HG03139 (cell line): ENCODE measurements around the gene DEPDC5.
"Not testable (repeated sequence)": the region's sequence is repeated elsewhere in the genome, so short reads cannot be mapped to it uniquely, and the experiment has no call there.

ENCODE experiments used
- ATAC-seq: cut with Tn5 transposase; IDR thresholded peaks from one replicate; pipeline ENCODE4 v1.9.1; 2021; ENCODE audit not compliant: unreplicated experiment

DEPDC5 gene

DNA sequence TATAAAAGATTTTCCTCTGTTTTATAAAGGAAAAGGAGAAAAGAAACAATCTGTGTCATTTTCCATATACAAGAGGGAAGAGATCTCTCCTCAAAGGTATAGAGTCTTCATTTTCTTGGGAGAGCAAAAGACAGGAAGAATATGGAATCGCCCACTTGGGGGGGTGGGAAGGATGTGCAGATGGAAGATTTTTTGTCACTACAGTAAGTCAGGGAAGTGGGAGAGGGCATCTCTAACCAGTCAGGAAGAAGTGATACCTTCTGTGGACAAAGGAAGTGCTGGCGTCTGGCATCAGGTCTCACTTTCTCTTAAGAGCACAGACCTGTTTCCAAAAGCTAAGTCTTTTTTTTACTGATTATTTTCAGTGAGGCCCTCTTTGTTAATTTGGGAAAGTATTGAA is 5.3 kb upstream of the DEPDC5 start:
- ATAC-seq: no peak

DNA sequence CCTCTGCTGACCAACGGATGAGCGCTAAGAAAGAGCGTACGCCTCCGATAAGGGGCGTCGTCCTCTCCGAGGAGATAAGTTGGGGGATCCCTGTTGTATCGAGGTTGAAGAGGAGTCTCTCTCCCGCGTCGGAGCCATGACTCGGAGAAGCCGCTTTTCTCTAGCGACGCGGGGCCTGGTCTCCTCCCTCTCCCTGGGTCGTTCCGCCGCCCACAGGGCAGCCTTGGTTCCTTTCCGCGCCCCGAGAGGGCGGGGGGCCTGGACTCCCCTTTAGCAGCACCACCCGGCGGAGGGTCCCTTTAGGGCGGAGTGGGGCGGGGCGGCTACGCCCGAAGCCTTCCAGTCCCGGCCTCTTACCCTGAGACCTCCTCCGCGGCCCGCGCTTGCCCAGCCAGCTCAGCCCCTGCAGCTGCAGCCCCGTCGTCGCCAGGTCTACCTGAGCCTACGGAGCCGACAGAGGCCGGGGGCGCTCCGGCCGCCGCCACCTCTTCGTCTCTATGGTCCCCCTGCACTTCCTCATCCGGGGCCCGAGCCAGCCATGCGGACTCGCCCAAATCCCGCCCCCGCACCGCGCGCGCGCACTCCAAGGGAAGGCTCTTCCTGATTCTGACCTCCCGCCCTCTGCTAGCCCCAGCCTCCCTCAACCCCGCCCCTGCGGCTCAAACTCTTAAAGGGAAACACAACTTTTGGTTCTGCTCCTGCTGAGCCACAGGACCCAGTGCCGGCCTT is 4.0 kb upstream of the DEPDC5 start, which contains the start of gene PRR14L:
Gene PRR14L, minus strand, starts transcription at position 497 of the 729 bp plus-strand sequence. CDS start 11,272 bp downstream, outside the sequence.
- ATAC-seq: peak; percentile 50

DNA sequence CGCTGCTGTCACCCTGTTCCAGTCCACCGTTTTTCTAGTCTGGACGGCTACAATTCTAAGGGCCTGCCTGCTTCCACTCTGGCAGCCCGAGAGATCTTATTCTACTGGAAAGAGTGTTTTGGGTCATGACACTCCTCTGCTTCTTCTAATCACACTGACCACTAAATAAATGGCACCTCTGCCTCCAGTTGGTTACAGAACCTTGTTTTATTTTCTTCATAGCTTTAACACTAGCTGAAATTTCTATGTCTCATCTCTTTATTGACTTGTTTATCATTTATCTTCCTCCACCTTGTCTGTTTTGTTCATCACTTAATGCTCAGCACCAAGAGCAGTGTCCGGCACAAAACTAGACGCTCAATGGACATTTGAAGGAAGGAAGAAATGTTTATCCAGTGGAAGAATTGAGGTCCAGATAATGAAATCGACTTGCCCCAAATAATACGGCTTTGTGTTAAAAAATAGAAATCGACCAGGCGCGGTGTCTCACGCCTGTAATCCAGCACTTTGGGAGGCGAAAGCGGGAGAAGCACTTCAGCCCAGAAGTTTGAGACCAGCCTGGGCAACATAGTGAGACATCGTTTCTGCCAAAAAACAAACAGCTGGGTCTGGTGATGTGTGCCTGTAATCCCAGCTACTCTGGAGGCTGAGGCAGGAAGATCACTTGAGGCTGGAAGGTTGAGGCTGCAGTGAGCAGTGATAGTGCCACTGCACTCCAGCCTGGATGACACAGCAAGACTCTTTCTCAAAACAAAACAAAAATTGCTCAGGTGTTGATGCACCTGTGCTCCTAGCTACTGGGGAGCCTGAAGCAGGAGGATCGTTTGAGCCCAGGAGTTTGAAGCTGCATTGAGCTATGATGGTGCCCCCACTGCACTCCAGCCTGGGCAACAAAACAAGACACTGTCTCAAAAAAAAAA is 3.2 kb upstream of the DEPDC5 start:
- ATAC-seq: no peak

DNA sequence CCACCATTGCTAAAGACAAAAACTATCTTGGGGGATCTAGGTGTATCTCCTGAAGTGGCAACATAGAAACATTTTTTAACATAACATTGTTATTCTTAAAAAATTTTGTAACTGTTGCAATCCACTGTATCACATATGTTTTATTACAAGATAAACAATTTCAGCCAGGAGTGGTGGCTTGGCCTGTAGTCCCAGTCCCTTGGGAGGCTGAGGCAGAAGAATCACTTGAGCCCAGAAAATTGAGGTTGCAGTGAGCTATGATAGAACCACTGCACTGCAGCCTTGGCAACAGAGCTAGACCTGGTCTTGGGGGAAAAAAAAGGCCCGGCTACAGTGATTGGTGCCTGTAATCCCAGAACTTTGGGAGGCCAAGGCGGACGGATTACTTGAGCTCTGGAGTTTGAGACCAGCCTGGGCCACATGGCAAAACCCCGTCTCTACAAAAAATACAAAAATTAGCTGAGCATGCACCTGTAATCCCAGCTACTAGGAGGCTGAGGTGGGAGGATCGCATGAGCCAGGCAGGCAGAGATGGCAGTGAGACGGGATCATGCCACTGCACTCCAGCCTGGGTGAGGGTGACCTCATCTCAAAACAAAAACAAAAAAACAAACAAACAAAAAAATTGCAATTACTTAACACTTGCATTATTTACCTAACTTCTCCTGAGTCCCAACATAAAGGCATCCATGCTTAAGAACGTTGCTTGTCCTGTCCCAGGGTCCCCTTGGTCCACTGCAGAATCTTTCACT is 1.5 kb upstream of the DEPDC5 start:
- no peak for ATAC-seq

DNA sequence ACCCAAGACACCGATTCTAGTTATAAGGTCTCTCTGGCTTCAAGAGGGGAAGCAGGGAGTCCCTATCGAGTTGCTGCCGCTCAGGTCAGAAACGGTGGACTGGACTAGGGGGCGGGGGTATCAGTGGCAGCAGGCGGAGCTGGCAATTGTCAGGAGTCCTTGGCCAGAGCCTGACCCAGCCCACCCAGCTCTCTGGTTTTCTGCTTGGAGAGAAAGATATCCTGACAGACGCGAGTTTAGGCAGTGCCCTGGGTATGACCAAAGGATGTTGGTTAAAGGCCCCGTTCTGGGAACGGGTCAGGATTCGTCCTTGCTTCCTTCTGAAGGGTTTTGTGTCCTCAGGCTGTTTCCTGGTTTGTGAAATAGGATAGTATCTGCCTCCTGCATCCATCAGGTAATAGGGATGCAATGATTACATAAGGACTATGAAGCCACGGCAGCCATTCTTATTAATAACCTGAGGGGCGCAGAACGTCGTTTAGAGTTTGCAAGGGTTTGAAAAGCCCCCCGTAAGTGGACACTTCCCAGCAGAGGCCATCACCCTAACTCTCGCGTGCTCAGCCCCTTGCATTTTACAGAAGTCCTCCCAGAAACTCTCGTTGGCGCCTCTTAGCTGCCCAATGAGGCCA is 700 bp upstream of the DEPDC5 start:
- ATAC-seq: peak; percentile 1

DNA sequence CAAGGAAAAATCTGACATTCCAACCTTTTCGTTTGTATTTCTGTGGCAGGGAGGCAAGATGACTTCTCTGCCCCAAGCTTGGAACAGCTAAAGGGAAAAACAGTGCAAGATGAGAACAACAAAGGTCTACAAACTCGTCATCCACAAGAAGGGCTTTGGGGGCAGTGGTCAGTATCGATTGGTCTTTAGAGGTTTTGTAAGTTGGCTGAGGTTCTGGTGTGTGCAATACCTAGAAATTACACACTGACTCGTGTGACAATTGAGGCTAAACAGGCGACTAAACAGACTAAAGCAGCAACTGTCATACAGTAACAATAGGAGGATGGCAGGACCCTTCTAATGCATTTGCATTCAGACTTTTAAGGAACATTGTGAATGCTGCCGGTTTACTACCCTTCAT is 994 bp downstream of the DEPDC5 start:
- no peak for ATAC-seq

DNA sequence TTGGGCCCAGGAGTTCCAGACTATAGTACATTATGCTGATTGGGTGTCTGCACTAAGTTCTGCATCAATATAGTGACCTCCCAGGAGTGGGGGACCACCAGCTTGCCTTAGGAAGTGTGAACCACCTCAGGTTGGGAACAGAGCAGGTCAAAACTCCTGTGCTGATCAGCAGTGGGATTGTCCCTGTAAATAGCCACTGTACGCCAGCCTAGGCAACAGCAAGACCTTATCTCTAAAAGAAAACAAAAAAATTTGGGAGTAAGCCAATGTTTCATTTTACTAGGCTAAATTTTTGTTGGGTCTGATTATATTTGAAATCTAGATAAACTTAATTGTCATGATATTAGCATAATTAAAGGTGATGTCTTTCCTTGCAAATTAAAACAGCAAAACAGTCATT is 3.4 kb downstream of the DEPDC5 start:
- ATAC-seq: no peak

DNA sequence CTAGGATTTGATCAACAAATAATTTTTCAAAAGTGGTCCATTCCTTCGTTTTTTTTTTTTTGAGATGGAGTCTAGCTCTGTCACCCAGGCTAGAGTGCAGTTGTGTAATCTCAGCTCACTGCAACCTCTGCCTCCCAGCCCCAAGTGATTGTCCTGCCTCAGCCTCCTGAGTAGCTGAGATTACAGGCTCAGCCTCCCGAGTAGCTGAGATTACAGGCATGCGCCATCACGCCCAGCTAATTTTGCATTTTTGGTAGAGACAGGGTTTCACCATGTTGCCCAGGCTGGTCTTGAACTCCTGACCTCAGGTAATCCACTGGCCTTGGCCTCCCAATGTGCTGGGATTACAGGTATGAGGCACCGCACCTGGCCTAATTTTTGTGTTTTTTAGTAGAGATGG is 5.0 kb downstream of the DEPDC5 start:
- not testable (repeated sequence) for ATAC-seq

DNA sequence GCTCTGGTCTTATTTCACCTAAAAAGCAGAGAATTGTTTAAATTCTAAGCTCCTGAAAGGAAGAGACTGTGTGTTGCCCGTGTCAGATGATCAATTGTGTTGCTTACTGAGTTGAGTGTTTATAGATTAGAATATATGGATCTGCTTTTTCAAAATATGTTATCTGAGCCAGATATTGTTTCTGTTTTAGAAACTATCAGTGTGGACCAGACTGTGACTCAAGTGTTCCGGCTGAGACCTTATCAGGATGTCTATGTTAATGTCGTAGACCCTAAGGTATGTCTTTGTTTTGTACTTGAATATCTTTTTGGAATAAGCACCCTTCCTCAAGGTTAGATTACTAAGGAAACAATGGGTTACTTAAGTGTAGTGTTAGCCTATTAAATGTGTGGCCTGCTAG is 11.0 kb downstream of the DEPDC5 start:
- ATAC-seq: no peak

DNA sequence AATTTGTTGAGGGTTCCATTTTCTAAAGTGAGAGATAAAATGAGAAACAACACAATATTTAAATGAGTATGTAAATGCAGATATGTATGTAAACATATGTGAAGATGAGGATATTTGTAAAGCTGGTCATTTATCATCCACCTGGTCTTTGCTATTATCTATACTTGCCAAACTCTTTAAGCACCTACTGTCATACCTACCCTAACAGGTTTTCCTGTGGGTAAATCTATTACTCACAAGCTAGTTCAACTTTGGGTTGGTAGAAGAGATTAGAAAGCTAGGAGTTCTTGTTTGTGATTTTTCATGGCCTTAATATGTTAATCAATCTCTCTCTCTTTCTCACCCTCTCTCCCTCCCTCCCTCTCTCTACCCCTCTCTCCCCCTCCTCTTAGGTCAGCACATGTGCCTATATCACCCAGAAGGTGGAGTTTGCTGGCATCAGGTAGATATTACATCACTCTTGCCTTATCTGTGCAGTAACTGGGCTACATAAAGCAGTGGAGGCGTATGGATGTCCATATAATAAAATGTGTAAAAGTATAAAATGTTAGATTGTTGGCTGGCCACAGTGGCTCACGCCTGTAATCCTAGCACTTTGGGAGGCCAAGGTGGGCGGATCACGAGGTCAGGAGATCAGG is 14.7 kb downstream of the DEPDC5 start:
- no peak for ATAC-seq

DNA sequence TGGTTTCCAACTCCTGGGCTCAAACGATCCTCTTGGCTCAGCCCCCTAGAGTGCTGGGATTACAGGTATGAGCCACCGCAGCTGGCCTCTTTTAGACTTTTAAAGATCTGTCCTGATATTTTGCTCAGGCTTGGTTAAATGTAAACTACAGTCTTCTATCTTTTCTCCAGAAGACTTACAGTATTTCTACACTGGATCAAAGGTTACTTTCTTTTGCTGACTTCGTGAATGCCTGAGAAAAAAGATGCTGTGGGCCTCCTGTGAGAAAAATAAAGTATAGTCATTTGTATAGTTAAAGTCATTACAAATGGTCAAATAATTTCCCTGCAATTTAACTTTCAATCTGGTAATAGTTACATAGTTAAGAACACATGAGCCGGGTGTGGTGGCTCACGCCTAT is 19.6 kb downstream of the DEPDC5 start:
- no peak for ATAC-seq

DNA sequence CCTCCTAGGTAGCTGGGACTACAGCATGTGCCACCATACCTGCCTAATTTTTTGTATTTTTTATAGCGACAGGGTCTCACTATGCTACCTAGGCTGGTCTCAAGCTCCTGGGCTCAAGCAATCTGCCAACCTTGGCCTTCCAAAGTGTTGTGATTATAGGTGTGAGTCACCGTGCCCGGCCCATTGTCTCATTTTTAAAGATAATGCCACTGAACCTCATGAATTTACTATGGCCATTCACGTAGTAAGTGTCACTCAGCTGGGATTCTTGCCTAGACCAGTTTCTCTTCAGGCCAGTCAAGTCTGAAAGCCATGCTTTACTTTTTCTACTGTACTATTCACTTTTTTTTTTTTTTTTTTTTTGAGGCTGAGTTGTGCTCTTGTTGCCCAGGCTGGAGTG is 22.4 kb downstream of the DEPDC5 start:
- ATAC-seq: no peak

DNA sequence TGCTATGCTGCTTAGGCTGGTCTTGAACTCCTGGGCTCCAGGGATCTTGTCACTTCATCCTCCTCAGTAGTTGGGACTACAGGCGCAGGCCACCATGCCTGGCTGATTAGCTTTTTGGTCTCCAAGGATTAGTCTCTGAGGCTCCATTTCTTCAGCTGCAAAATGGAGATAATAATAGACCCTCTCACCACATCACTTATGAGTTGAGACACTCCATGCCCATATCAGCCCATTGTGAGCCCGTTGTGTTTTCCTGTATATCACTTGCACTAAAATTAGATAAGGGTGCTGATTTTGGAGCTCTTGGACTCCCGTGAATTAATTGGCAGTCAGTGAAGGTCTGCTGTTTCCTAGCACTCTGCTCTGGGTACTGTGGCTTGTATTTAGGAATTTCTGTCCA is 36.0 kb downstream of the DEPDC5 start:
- no peak for ATAC-seq

DNA sequence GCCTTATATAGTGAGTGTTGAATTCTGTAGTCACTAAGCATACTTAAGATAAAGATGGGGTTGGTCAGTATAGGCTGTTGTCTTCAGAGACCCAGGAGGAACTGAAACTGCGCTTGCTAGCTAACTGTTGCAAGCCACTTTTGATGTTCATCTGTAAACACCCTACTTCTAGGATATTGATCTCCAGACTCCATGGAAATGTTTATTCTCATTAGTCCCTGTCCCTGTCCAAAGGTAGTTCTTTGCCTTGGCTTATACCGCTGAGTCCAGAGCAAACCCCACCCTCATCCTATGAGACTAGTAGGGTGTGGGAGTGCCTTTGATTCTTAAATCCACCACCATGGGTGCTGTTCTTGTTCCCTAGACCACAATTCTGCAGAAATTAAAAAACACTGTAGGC is 36.4 kb downstream of the DEPDC5 start:
- ATAC-seq: no peak

DNA sequence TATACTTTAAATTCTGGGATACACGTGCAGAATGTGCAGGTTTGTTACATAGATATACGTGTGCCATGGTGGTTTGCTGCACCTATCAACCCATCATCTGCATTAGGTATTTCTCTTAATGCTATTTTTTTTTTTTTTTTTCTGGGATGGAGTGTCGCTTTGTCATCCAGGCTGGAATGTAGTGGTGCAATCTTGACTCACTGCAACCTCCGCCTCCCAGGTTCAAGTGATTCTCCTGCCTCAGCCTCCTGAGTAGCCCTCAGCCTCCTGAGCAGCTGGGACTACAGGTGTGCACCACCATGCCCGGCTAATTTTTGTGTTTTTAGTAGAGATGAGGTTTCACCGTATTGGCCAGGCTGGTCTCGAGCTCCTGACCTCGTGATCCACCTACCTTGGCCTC is 45.5 kb downstream of the DEPDC5 start:
- not testable (repeated sequence) for ATAC-seq

DNA sequence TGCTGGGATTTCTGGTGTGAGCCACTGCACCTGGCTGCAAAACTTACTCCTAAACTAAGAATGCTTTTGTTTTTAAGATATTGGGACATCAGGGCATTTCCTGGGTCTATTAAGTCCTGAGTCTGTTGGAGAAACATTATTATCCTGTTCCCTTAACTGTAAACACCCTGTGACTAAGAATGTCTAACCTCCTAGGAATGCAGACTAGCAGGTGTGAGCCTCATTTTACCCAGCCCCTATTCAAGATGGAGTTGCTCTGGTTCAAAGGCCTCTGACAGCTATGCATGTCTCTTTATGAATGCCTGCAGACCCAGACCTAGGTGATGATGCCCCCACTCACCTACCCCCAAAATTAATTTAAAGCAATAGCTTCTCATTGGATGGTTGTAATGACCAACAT is 46.2 kb downstream of the DEPDC5 start:
- ATAC-seq: no peak

DNA sequence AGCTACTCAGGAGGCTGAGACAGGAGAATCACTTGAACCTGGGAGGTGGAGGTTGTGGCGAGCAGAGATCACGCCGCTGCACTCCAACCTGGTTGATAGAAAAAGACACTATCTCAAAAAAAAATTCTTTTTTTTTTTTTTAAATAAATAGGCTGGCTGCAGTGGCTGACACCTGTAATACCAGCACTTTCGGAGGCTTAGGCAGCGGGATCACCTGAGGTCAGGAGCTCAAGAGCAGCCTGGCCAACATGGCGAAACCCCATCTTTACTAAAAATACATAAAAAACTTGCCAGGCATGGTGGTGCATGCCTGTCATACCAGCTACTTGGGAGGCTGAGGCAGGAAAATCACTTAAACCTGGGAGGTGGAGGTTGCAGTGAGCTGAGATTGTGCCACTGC is 47.0 kb downstream of the DEPDC5 start:
- not testable (repeated sequence) for ATAC-seq

DNA sequence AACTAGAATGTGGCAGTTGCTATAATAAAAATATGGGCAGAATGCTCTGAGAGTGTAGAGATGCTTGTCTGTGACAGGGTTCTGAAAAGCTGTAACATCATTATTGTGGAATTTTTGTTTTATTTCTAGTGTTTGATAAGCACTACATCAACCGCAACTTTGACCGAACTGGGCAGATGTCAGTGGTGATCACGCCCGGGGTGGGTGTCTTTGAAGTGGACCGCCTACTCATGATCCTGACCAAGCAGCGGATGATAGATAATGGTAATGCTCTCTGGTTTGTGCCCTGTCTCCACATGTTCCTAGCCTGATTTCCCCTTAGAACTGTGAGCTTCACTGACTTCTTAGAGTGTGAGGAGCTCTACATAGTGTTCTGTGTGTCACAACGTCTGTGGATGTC is 48.8 kb downstream of the DEPDC5 start:
- no peak for ATAC-seq

DNA sequence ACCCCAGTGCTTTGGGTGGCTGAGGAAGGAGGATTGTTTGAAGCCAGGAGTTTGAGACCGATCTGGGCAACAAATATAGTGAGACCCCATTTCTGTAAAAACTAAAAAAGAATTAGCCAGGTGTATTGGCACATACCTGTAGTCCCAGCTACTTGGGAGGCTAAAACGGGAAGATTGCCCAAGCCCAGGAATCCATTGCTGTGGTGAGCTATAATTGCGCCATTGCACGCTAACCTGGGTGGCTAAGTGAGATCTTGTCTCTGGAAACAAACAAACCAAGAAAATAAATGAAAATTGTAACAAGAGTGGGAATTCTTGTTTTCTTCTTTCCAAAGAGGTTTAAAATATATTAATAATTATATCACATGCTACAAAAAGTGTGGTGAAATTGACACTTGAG is 52.9 kb downstream of the DEPDC5 start:
- no peak for ATAC-seq

DNA sequence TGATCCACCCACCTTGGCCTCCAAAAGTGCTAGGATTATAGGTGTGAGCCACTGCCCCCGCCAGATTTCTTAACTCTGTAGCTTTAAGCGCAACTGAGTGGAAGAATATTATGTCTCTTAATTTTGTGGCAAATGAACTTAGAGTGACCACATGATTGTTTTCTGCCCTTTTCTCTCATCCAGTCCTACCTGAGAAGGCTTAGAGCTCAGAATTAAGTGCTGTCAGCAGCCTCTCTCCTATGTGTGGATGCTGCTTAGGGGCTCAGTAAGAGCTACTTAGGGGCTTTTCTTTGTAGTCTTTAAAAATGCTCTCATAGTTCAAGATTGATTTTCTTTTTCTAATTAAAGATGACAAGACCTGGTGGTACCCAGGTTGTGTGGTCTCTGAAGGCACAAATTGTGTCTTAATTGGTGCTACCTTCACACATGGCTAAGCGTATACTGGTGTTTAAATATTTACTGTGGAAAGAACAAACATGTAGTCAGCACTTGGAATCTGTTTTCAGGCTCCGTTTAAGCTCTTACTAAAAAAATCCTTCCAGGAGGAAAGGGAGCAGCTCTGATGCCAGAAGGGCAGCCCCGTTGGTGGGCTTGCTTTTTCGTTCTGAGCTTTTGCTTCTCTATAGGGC is 59.3 kb downstream of the DEPDC5 start:
- ATAC-seq: no peak
